ENCODE data around the gene BTBD2. TPM values are rescaled to one million over a fixed set of nuclear protein-coding genes. Genes with fewer than 3 reads are reported as not detected.

Gene BTBD2
- total and polyA plus RNA-seq, 2 experiments from 2014 or later, result 56.4 to 76.0 TPM

GRCh38 chr19:2010135-2010668 lies 5.3 kb downstream of the BTBD2 start:
- WGBS (ENCODE audit: low lambda C conversion rate, missing lambda C conversion rate), result 98% methylated on average over 20 of the region's 20 CpGs
- H4K20me1 ChIP-seq (ENCODE audit: insufficient read depth, poor library complexity, severe bottlenecking), result no peaks in the 10 kb centered on the region
- H3K36me3 ChIP-seq (replicated peaks; ENCODE audit: insufficient read depth, low read depth), result no peaks in the 10 kb centered on the region

GRCh38 chr19:2003874-2004273 lies 11.6 kb downstream of the BTBD2 start:
- H3K9me3 ChIP-seq (ENCODE audit: low read depth), result no peaks in the 10 kb centered on the region
- H3K27ac ChIP-seq, result no peak overlapping the region
- 83% methylated on average over 4 of the region's 4 CpGs for WGBS (ENCODE audit: low lambda C conversion rate, missing lambda C conversion rate)
- H3K27me3 ChIP-seq, result no peaks in the 10 kb centered on the region
- peaks cover 37% of the 10 kb centered on the region for H3K79me2 ChIP-seq
- H3K9me2 ChIP-seq (replicated peaks; ENCODE audit: insufficient read depth), result no peaks in the 10 kb centered on the region
- no peak overlapping the region for H3K4me3 ChIP-seq
- H3K4me1 ChIP-seq (ENCODE audit: insufficient read depth), result no peaks in the 10 kb centered on the region
- no peak overlapping the region for H2AFZ ChIP-seq
- no peak for DNase-seq (ENCODE audit: low spot score)
- H4K20me1 ChIP-seq (ENCODE audit: insufficient read depth, poor library complexity, severe bottlenecking), result no peaks in the 10 kb centered on the region
- H3K4me2 ChIP-seq, result no peak overlapping the region
- no peaks in the 10 kb centered on the region for H3K36me3 ChIP-seq (replicated peaks; ENCODE audit: insufficient read depth, low read depth)
- TF ChIP-seq, protein P1, sequence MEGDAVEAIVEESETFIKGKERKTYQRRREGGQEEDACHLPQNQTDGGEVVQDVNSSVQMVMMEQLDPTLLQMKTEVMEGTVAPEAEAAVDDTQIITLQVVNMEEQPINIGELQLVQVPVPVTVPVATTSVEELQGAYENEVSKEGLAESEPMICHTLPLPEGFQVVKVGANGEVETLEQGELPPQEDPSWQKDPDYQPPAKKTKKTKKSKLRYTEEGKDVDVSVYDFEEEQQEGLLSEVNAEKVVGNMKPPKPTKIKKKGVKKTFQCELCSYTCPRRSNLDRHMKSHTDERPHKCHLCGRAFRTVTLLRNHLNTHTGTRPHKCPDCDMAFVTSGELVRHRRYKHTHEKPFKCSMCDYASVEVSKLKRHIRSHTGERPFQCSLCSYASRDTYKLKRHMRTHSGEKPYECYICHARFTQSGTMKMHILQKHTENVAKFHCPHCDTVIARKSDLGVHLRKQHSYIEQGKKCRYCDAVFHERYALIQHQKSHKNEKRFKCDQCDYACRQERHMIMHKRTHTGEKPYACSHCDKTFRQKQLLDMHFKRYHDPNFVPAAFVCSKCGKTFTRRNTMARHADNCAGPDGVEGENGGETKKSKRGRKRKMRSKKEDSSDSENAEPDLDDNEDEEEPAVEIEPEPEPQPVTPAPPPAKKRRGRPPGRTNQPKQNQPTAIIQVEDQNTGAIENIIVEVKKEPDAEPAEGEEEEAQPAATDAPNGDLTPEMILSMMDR (IDR thresholded peaks at IDR 0.05; ENCODE audit: poor library complexity), result no peak

More at GRCh38 chr19:2010135-2010668, 5.3 kb downstream of the BTBD2 start:
- Histone ChIP-seq H3K79me2 (peaks cover 78% of the 10 kb centered on the region), H3K4me1 (ENCODE audit: insufficient read depth) (no peaks in the 10 kb centered on the region), H3K9me2 (replicated peaks; ENCODE audit: insufficient read depth) (no peaks in the 10 kb centered on the region), H3K4me2 (no peak overlapping the region), H3K9me3 (ENCODE audit: low read depth) (no peaks in the 10 kb centered on the region), H2AFZ (no peak overlapping the region), H3K4me3 (no peak overlapping the region), H3K27me3 (no peaks in the 10 kb centered on the region), H3K27ac (no peak overlapping the region)
- no peak for DNase-seq (ENCODE audit: low spot score)
- TF ChIP-seq EZH2 (IDR thresholded peaks at IDR 0.05; ENCODE audit: borderline replicate concordance) (no peak), EZH2phosphoT487 (IDR thresholded peaks at IDR 0.05; ENCODE audit: low read depth, severe bottlenecking, unreplicated experiment) (no peak)
- TF ChIP-seq, protein P1 (IDR thresholded peaks at IDR 0.05; ENCODE audit: poor library complexity), result no peak

DNA sequence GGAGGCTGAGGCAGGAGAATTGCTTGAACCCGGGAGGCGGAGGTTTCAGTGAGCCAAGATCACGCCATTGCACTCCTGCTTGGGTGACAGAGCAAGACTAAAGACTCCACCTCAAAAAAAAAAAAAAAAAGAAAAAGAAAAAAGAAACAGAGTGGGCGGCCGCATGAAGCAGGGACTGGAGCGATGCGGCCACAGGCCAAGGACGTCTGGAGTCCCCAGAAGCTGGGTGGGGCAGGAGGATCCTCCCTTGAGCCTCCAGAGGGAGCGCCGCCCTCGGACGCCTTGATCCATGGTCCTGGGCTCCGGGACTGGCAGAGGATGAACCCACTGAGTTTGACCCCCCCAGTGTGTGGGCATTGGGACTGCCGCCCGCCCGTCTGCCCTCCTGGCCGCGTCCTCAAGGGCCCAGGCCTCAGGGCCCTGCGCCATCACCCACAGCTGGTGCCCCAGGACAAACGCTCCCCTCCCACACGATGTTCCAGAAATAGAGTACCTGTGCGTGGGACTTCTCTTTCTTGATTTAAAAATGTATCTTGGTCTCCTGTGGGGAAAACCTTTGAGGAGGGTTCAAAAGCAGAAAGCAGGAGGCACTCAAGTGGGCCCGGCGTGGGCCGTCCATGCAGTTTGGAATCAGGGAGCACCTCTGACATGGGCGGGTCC lies 15.5 kb downstream of the BTBD2 start:
- H3K27me3 ChIP-seq, result no peaks in the 10 kb centered on the region
- no peak overlapping the region for H3K4me2 ChIP-seq
- no peak overlapping the region for H3K4me3 ChIP-seq
- no peaks in the 10 kb centered on the region for H3K4me1 ChIP-seq (ENCODE audit: insufficient read depth)
- no peaks in the 10 kb centered on the region for H3K36me3 ChIP-seq (replicated peaks; ENCODE audit: insufficient read depth, low read depth)
- H2AFZ ChIP-seq, result no peak overlapping the region
- H3K9me3 ChIP-seq (ENCODE audit: low read depth), result peaks cover 4% of the 10 kb centered on the region
- TF ChIP-seq EZH2 (IDR thresholded peaks at IDR 0.05; ENCODE audit: borderline replicate concordance), result no peak
- H3K27ac ChIP-seq, result no peak overlapping the region
- no peaks in the 10 kb centered on the region for H4K20me1 ChIP-seq (ENCODE audit: insufficient read depth, poor library complexity, severe bottlenecking)
- peaks cover 9% of the 10 kb centered on the region for H3K79me2 ChIP-seq
- 97% methylated on average over 24 of the region's 26 CpGs for WGBS (ENCODE audit: low lambda C conversion rate, missing lambda C conversion rate)
- DNase-seq (ENCODE audit: low spot score), result peak; percentile 4
- H3K9me2 ChIP-seq (replicated peaks; ENCODE audit: insufficient read depth), result no peaks in the 10 kb centered on the region

GRCh38 chr19:1998712-1999708 lies 16.5 kb downstream of the BTBD2 start:
- WGBS (ENCODE audit: low lambda C conversion rate, missing lambda C conversion rate), result 98% methylated on average over 42 of the region's 52 CpGs
- H3K79me2 ChIP-seq, result peaks cover 4% of the 10 kb centered on the region
- H3K9me2 ChIP-seq (replicated peaks; ENCODE audit: insufficient read depth), result no peaks in the 10 kb centered on the region
- no peak overlapping the region for H2AFZ ChIP-seq
- H3K9me3 ChIP-seq (ENCODE audit: low read depth), result peaks cover 4% of the 10 kb centered on the region
- H3K4me2 ChIP-seq, result no peak overlapping the region
- no peak for DNase-seq (ENCODE audit: low spot score)
- no peaks in the 10 kb centered on the region for H4K20me1 ChIP-seq (ENCODE audit: insufficient read depth, poor library complexity, severe bottlenecking)
- no peak overlapping the region for H3K4me3 ChIP-seq
- TF ChIP-seq EZH2phosphoT487 (IDR thresholded peaks at IDR 0.05; ENCODE audit: low read depth, severe bottlenecking, unreplicated experiment) (no peak), EZH2 (IDR thresholded peaks at IDR 0.05; ENCODE audit: borderline replicate concordance) (no peak)
- TF ChIP-seq, protein P1 (IDR thresholded peaks at IDR 0.05; ENCODE audit: poor library complexity), result no peak
- no peaks in the 10 kb centered on the region for H3K36me3 ChIP-seq (replicated peaks; ENCODE audit: insufficient read depth, low read depth)
- no peaks in the 10 kb centered on the region for H3K27me3 ChIP-seq
- H3K4me1 ChIP-seq (ENCODE audit: insufficient read depth), result no peaks in the 10 kb centered on the region
- H3K27ac ChIP-seq, result no peak overlapping the region

Data from hepatocyte (in vitro differentiated cells).